Muscle layer of colon (tissue), 2 donors: ENCODE results near the gene TNS3.
"Not testable (repeated sequence)": the region's sequence is repeated elsewhere in the genome, so short reads cannot be mapped to it uniquely, and the experiment has no call there.

Experiments used
- H3K27ac ChIP-seq: one replicate; pipeline ENCODE4 v1.7.0; 2013; ENCODE audit warnings: low read depth, mild to moderate bottlenecking, low read length, moderate library complexity
- H3K27me3 ChIP-seq, 2 donors: one replicate each; pipeline ENCODE4 v1.7.0; 2013; ENCODE audit warnings: low read length in 2 of 2, mild to moderate bottlenecking in 2 of 2; ENCODE audit not compliant: insufficient read depth in 2 of 2, control insufficient read depth in 1 of 2
- H3K36me3 ChIP-seq: one replicate; pipeline ENCODE4 v1.7.0; 2013; ENCODE audit warnings: mild to moderate bottlenecking, low read length; ENCODE audit not compliant: insufficient read depth
- H3K4me1 ChIP-seq: one replicate; pipeline ENCODE4 v1.7.0; 2013; ENCODE audit warnings: mild to moderate bottlenecking, low read length; ENCODE audit not compliant: insufficient read depth
- H3K4me3 ChIP-seq, 2 donors: one replicate each; pipeline ENCODE4 v1.7.0; 2013; ENCODE audit warnings: low read length in 2 of 2, low read depth in 1 of 2, mild to moderate bottlenecking in 1 of 2, moderate library complexity in 1 of 2
- H3K9ac ChIP-seq: one replicate; pipeline ENCODE4 v1.7.0; 2013; ENCODE audit warnings: low read length
- H3K9me3 ChIP-seq: one replicate; pipeline ENCODE4 v1.7.0; 2013; ENCODE audit warnings: mild to moderate bottlenecking, low read length
- donor health status: abdominal sarcoma.
- donor health status: Adenocarcinoma of cecum.

Gene TNS3

DNA sequence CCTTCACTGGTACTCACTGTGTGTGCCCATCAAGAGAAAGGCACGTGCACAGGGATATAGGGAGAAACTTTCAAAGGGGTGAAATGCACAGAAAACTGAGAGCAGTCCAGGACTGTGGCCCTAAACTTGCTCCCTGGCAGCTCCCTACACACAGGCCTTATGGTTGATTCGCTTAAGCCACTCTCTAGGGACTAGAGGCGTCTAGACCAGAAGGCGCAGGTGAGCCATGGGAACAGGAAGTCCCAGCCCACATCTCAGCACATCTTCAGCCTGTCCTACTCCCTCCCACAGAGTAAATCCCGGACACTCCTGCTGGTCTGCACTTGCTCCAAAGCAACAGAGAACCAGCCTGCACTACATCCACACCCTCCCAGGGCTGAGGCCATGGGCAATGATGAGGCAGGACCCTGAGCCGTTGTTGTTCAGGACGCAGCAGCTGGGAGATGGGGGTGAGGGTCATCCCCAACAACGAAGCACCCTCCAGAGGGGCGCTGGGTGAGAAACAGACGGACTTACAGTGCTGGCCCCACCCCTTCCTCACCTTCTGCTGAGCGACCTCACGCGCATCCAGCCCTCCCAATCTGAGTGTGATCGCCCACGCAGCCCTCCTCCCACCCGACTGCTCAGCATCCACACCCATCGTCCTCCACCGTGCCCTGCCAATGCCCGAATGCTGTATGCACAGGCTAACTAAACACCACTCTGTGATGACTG, 109.3 kb downstream of the TNS3 start:
- Histone ChIP-seq H3K9ac (no peak overlapping the region), H3K9me3 (no peaks in the 10 kb centered on the region), H3K36me3 (no peaks in the 10 kb centered on the region), H3K27ac (no peak overlapping the region), H3K4me3 (no peak overlapping the region), H3K4me1 (no peaks in the 10 kb centered on the region), H3K27me3 (no peaks in the 10 kb centered on the region)

DNA sequence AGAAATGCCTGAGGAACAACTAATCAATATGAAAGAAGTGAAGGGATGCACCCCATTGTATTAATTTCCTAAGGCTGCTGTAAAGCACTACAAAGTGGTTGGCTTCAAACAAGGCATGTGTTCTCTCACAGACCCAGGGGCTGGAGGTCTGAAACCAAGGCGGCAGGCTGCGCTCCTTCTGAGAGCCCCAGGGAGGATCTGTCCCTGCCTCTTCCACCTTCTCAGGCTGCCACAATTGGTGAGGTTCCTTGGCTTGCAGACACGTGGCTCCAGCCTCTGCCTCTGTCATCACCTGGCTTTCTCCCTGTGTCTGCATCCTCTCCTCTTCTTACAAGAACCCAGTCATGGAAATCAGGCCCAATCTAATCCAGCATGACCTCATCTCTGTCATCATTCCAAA, 110.1 kb downstream of the TNS3 start:
- no peak overlapping the region for H3K9ac ChIP-seq
- H3K36me3 ChIP-seq, result no peaks in the 10 kb centered on the region
- H3K9me3 ChIP-seq, result no peaks in the 10 kb centered on the region
- no peak overlapping the region for H3K4me3 ChIP-seq
- no peaks in the 10 kb centered on the region for H3K27me3 ChIP-seq
- no peaks in the 10 kb centered on the region for H3K4me1 ChIP-seq
- H3K27ac ChIP-seq, result no peak overlapping the region

DNA sequence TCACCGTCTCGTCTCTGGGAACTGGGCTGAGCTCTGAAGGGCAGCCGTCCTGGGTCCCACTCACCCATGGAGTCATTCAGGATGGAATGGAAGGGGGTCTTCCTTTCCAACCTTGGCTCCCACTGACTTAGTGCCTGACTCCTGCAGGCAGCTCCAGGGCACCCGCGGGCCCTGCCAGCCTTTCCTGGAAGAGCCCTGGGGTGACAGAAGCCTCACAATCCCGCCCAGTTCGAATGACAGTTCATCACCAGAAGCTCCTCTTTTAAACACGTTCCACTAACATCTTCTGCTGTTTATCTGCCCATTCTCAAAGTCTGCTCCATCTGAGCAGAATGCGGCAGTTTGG, 110.6 kb downstream of the TNS3 start:
- no peak overlapping the region for H3K4me3 ChIP-seq
- no peak overlapping the region for H3K27ac ChIP-seq
- no peaks in the 10 kb centered on the region for H3K4me1 ChIP-seq
- H3K9me3 ChIP-seq, result no peaks in the 10 kb centered on the region
- no peak overlapping the region for H3K9ac ChIP-seq
- H3K36me3 ChIP-seq, result no peaks in the 10 kb centered on the region
- no peaks in the 10 kb centered on the region for H3K27me3 ChIP-seq

DNA sequence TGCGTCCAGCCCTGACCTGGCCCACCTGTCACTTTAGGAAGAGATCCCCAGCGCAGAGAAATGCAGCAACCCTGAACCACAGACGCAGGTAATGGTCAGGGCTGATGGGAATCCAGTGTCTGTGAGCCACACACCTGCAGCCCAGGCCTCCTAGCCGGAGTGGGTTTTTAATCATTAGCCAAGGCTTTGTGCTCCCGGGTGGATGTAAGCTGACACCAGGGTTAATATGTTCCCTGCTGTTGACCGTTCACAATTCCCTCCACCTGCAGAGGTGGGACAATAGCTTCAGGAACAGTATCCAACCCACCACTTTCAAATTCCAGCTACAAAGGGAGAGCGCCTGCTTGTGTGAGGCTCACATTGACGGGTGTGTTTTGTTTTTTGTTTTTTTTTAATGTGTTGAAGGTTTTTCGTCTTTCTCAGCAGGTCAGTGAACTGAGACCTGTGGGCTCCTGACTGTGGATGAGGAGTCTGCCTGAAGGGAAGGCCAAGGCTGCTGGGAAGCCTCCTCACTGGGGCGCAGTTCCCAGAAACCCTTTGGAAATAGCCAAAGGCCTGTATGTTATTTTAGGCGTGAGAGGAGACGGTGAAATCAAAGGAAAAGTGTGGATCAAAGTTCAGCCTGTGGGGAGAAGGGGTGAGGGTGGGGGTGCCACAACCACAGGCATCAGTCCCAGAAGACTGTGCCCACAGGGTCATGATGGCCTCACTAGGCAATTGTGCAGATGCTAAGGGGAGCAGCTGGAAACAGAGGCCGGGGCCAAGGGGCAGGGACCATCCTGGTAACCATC, 111.1 kb downstream of the TNS3 start:
- Histone ChIP-seq H3K4me1 (no peaks in the 10 kb centered on the region), H3K9me3 (no peaks in the 10 kb centered on the region), H3K9ac (no peak overlapping the region), H3K27ac (no peak overlapping the region), H3K36me3 (no peaks in the 10 kb centered on the region), H3K27me3 (no peaks in the 10 kb centered on the region), H3K4me3 (no peak overlapping the region)

DNA sequence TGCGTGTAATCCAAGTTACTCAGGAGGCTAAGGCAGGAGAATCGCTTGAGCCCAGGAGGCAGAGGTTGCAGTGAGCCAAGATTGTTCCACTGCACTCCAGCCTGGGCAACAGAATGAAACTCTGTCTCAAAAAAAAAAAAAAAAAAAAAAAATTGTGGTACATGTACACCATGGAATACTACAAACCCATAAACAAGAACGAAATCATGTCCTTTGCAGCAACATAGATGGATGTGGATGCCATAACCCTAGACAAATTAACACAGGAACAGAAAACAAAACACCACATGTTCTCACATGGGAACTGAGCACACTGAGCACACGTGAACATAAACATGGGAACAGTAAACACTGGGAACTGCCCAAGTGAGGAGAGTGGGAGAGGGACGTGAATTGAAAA, 112.1 kb downstream of the TNS3 start:
- not testable (repeated sequence) for H3K4me1 ChIP-seq, H3K27me3 ChIP-seq, H3K36me3 ChIP-seq, H3K4me3 ChIP-seq, H3K27ac ChIP-seq, H3K9me3 ChIP-seq, H3K9ac ChIP-seq

DNA sequence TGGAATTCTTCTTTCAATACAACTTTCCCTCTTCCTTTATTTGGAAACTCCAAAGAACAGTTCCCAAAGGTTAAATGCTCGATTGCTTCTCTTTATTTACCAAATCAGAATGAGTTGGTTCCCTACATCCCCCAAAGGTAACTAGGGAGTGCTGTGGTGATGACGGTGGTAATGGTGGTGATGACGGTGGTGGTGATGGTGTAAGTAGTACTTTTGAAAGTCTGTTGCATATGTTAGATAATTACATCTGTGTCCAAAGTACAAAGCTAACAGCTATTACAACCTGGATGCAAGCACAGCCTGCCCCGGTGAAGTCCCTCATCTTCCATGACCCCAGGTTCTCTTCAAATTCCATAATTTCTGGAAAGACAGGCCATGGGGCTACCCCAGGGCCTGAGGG, 115.1 kb downstream of the TNS3 start:
- Histone ChIP-seq H3K4me3 (no peak overlapping the region), H3K36me3 (no peaks in the 10 kb centered on the region), H3K9me3 (no peaks in the 10 kb centered on the region), H3K4me1 (no peaks in the 10 kb centered on the region), H3K27ac (no peak overlapping the region), H3K9ac (no peak overlapping the region), H3K27me3 (no peaks in the 10 kb centered on the region)

DNA sequence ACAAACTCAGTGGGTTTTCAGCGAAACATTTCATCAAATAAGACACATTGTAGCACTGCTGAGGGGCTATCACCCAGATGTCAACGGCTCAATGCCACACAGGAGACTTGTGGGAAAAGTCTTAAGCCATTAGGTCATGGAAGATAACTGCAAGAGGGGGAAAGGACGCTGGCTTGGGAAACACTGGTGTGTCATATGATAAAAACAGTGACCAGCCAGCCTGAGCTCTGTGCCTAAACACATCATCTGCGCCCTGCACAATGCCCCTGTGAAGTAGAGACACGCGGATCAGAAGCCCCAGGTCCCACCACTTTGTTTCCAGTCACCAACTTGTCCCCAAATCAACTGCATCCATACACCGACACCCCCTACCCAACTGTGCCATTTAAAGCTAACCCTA, 116.7 kb downstream of the TNS3 start:
- no peaks in the 10 kb centered on the region for H3K9me3 ChIP-seq
- H3K4me3 ChIP-seq, result no peak overlapping the region
- no peak overlapping the region for H3K27ac ChIP-seq
- no peaks in the 10 kb centered on the region for H3K36me3 ChIP-seq
- no peak overlapping the region for H3K9ac ChIP-seq
- H3K4me1 ChIP-seq, result peaks cover 13% of the 10 kb centered on the region
- H3K27me3 ChIP-seq, result no peaks in the 10 kb centered on the region

DNA sequence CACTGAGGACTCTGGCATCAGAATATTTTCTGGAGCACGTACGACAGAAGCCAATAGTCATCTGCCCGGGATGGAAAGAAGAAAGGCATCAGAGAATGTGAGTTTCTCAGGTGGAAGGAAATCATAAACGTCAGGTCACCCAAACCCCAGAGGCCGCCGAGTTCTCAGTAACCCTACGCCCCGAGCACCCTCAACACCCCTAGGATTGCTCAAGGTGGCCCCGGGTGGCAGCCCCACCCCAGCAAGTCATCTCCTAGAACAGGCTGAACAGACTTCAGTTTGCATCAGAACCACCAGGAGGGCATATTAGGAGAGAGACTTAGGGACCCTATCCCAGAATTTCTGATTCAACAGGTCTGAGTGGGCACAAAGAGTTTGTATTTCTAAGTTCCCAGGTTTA, 117.6 kb downstream of the TNS3 start:
- no peak overlapping the region for H3K27ac ChIP-seq
- H3K9me3 ChIP-seq, result no peaks in the 10 kb centered on the region
- H3K4me1 ChIP-seq, result peaks cover 13% of the 10 kb centered on the region
- no peaks in the 10 kb centered on the region for H3K27me3 ChIP-seq
- H3K36me3 ChIP-seq, result no peaks in the 10 kb centered on the region
- no peak overlapping the region for H3K4me3 ChIP-seq
- no peak overlapping the region for H3K9ac ChIP-seq

DNA sequence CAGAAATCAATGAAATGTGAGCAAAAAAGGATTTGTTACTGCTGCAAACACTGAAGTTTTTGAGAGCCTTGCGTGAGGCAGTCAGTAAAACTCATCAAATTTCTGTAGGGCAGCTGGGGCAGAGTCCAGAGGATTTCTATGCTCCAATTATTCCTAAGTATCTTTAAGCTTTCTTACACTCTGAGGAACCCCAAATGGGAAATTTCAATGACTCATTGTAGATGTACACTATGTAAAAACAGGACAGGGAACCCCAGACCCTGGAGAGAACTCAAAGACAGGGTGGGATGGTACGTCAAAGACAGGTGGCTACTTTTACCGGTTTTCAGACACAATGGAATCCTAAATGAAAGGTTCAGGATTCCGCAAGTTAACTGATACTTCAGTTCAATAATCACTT, 120.2 kb downstream of the TNS3 start:
- Histone ChIP-seq H3K4me1 (peaks cover 13% of the 10 kb centered on the region), H3K27me3 (no peaks in the 10 kb centered on the region), H3K36me3 (no peaks in the 10 kb centered on the region), H3K9me3 (no peaks in the 10 kb centered on the region), H3K9ac (no peak overlapping the region), H3K4me3 (no peak overlapping the region), H3K27ac (no peak overlapping the region)

DNA sequence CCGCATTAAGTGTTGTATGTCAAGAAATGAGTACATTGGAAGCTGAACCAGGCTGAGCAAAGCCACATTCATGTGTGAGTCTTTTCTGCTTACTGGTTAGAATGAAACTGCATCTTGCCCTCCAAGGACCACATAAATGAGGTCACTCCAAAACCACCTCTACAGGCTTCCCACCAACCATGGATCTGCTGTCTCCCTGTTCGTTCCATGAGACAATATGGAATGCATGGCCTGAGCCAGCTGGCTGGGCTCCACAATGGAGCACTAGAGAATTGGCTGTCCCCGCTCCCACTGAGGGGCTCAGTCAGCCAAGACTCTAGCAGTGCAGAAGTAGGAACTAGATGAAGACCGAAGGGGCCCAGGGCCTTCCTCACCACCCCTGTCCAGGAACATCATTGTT, 120.8 kb downstream of the TNS3 start:
- Histone ChIP-seq H3K4me3 (no peak overlapping the region), H3K27ac (no peak overlapping the region), H3K9ac (no peak overlapping the region), H3K27me3 (no peaks in the 10 kb centered on the region), H3K36me3 (no peaks in the 10 kb centered on the region), H3K4me1 (peaks cover 13% of the 10 kb centered on the region), H3K9me3 (no peaks in the 10 kb centered on the region)

DNA sequence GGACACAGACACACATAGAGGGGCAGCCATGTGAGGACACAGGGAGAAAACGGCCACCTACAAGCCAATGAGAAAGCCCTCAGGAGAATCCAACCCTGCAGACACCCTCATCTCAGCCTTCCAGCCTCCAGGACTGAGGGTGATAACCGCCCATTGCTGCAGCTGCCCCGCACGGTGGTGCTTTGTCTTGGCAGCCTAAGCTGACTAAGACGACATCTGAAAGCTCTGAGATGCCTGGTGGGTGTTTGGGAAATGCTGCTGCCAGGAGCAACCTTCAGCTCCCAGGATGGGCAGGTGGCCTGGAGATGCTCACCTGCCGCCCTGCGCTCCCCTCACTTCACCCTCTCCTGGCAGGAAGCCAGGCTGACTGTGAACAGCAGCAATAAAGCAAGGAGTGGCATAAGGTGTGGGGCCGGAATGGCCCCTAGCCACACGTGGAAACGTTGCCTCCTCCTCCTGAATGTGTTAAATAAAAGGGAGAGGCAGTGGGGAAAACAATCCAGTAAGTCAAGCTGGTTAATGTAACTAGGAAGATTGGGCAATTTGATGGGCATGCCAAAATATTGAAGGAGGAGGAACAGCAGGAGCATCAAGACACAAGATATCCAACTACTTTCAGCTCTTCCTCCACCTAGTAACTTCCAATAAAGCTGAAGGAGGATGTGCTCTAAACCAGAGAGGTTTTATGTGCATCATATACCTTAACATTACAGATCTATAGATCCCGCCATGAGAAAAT, 121.5 kb downstream of the TNS3 start:
- Histone ChIP-seq H3K27ac (no peak overlapping the region), H3K4me1 (peaks cover 13% of the 10 kb centered on the region)

More for the DNA sequence above, 121.5 kb downstream of the TNS3 start:
- Histone ChIP-seq H3K27me3 (no peaks in the 10 kb centered on the region), H3K4me3 (no peak overlapping the region), H3K36me3 (no peaks in the 10 kb centered on the region), H3K9ac (no peak overlapping the region), H3K9me3 (no peaks in the 10 kb centered on the region)
